DOHH2 (cell line): ENCODE data around the gene ADAMTS13.

Experiments
- H3F3A ChIP-seq: fragments of 200-600 bp; sonication (generic), shearing (Covaris generic); 2 replicates; pipeline ENCODE4 v1.6.0; 2016; ENCODE audit warnings: antibody characterized with exemption, mild to moderate bottlenecking; ENCODE audit not compliant: control insufficient read depth, insufficient read depth
- H3K27ac ChIP-seq: fragments of 200-600 bp; sonication (generic); 2 replicates; pipeline ENCODE4 v1.5.1; 2014; ENCODE audit warnings: low read depth, mild to moderate bottlenecking, low read length, moderate library complexity
- H3K27me3 ChIP-seq: fragments of 200-600 bp; sonication (generic); 2 replicates; pipeline ENCODE4 v1.6.1; 2014; ENCODE audit warnings: mild to moderate bottlenecking, low read length, mixed read lengths; ENCODE audit not compliant: control insufficient read depth
- H3K36me3 ChIP-seq: fragments of 200-600 bp; sonication (generic); 2 replicates; pipeline ENCODE4 v1.6.1; 2014; ENCODE audit warnings: mild to moderate bottlenecking, low read length, moderate library complexity, mixed read lengths; ENCODE audit not compliant: control insufficient read depth
- H3K4me1 ChIP-seq: fragments of 200-600 bp; sonication (generic); 2 replicates; pipeline ENCODE4 v1.6.1; 2014; ENCODE audit warnings: mild to moderate bottlenecking, low read length, mixed read lengths; ENCODE audit not compliant: control insufficient read depth
- H3K4me2 ChIP-seq: fragments of 200-600 bp; sonication (generic); 2 replicates; pipeline ENCODE4 v1.6.0; 2014; ENCODE audit warnings: mild to moderate bottlenecking, low read length, moderate library complexity
- H3K4me3 ChIP-seq: fragments of 200-600 bp; sonication (generic); 2 replicates; pipeline ENCODE4 v1.5.1; 2014; ENCODE audit warnings: mild to moderate bottlenecking, low read length, mixed read lengths
- H3K79me2 ChIP-seq: fragments of 200-600 bp; sonication (generic); 2 replicates; pipeline ENCODE4 v1.6.1; 2014; ENCODE audit warnings: mild to moderate bottlenecking, low read length, mixed read lengths; ENCODE audit not compliant: control insufficient read depth
- H3K9me2 ChIP-seq: fragments of 200-600 bp; sonication (generic); replicated peaks from 2 replicates; pipeline ENCODE4 v1.6.1; 2014; ENCODE audit warnings: mild to moderate bottlenecking, low read length, mixed read lengths; ENCODE audit not compliant: control insufficient read depth
- H3K9me3 ChIP-seq: fragments of 200-600 bp; sonication (generic); 2 replicates; pipeline ENCODE4 v1.6.1; 2014; ENCODE audit warnings: antibody characterized with exemption, low read length, mixed read lengths; ENCODE audit not compliant: control insufficient read depth, insufficient read depth
- H4K20me1 ChIP-seq: fragments of 200-600 bp; sonication (generic); 2 replicates; pipeline ENCODE4 v1.6.0; 2014; ENCODE audit warnings: low read depth, mild to moderate bottlenecking, antibody characterized with exemption, low read length, moderate library complexity; ENCODE audit not compliant: control insufficient read depth, insufficient read depth
- EZH2phosphoT487 ChIP-seq: fragments of 200-600 bp; sonication (generic); IDR thresholded peaks from 2 replicates; pipeline ENCODE4 v1.6.1; 2017; ENCODE audit warnings: borderline replicate concordance, mild to moderate bottlenecking, antibody characterized with exemption, low read length, moderate library complexity, mixed read lengths
- TF ChIP-seq, protein P1 (sequence below): fragments of 200-600 bp; sonication (generic); IDR thresholded peaks from one replicate; pipeline ENCODE4 v1.5.1; 2014; ENCODE audit warnings: antibody characterized with exemption, mild to moderate bottlenecking, low read depth, low read length; ENCODE audit not compliant: poor library complexity, severe bottlenecking

ADAMTS13 gene

DNA sequence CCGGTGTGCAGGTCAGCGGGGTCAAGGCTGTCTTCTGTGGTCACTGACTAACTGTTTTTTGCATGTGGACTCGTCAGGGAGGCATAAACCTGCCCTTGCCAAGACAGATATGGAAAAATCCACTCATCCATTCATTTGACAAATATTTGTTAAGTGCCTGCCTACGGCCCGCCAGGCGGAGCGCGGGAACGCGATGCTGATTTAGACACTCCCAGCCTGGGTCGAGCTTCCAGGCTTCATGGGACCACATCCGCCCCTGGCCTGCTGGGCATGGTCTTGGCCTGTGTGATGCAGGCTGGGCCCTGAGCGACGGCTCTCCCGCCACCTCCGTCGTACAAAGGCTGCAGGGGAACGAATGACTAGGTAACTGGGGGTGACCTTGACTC lies 84.5 kb downstream of the ADAMTS13 start:
- Histone ChIP-seq H3K4me3 (no peak overlapping the region), H3K9me2 (no peaks in the 10 kb centered on the region), H3K27ac (no peak overlapping the region), H3K4me2 (no peak overlapping the region), H3K4me1 (no peaks in the 10 kb centered on the region), H3K36me3 (no peaks in the 10 kb centered on the region), H3K79me2 (no peaks in the 10 kb centered on the region), H4K20me1 (no peaks in the 10 kb centered on the region), H3K9me3 (peaks cover 9% of the 10 kb centered on the region), H3F3A (no peaks in the 10 kb centered on the region), H3K27me3 (0 out of 2 replicates have a peak, but pooled peaks cover 5% of the 10 kb centered on the region)
- no peak for TF ChIP-seq EZH2phosphoT487
- TF ChIP-seq, protein P1, sequence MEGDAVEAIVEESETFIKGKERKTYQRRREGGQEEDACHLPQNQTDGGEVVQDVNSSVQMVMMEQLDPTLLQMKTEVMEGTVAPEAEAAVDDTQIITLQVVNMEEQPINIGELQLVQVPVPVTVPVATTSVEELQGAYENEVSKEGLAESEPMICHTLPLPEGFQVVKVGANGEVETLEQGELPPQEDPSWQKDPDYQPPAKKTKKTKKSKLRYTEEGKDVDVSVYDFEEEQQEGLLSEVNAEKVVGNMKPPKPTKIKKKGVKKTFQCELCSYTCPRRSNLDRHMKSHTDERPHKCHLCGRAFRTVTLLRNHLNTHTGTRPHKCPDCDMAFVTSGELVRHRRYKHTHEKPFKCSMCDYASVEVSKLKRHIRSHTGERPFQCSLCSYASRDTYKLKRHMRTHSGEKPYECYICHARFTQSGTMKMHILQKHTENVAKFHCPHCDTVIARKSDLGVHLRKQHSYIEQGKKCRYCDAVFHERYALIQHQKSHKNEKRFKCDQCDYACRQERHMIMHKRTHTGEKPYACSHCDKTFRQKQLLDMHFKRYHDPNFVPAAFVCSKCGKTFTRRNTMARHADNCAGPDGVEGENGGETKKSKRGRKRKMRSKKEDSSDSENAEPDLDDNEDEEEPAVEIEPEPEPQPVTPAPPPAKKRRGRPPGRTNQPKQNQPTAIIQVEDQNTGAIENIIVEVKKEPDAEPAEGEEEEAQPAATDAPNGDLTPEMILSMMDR: no peak

DNA sequence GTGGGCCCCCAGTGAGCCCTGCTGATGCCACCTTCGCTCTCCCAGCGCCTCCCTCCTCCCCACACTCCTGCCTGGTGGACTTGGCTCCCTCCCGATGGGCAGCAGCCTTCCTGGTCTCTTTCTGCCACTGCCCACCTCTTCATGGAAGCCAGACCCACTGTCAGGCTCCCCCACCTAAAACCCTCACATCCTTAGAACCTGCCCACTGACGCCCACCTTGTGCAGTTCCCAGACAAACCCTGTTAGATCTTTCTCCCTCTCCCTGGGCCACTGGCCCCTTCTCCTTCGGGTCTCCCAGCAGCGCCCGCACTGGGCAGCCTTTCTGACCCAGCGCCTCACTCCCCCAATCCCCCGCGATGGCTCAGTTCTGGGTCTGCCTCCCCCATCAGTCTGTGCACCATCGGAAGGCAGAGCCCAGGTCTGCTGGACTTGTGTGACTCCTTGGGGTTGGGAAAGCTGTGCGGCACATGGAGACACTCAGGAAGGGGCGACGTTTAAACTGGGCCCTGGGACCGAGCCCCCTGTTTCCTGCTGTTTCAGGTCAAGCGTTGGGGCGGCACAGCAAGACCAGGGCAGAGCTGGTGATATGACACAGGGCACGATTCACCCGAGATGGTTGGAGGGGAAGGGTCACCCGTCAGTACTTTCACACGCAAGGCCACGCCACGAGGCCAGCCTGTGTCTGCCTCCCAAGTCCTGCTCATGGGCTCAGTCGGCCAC lies 85.2 kb downstream of the ADAMTS13 start:
- no peaks in the 10 kb centered on the region for H3K36me3 ChIP-seq
- H3K27me3 ChIP-seq: 0 out of 2 replicates have a peak, but pooled peaks cover 1% of the 10 kb centered on the region
- H3K4me3 ChIP-seq: no peak overlapping the region
- H3K4me2 ChIP-seq: no peak overlapping the region
- no peak overlapping the region for H3K27ac ChIP-seq
- H3F3A ChIP-seq: 0 out of 2 replicates have a peak, but pooled peaks cover 5% of the 10 kb centered on the region
- H4K20me1 ChIP-seq: no peaks in the 10 kb centered on the region
- peaks cover 11% of the 10 kb centered on the region for H3K9me3 ChIP-seq
- no peaks in the 10 kb centered on the region for H3K4me1 ChIP-seq
- H3K79me2 ChIP-seq: no peaks in the 10 kb centered on the region
- H3K9me2 ChIP-seq: no peaks in the 10 kb centered on the region
- no peak for TF ChIP-seq EZH2phosphoT487
- TF ChIP-seq, protein P1: no peak

DNA sequence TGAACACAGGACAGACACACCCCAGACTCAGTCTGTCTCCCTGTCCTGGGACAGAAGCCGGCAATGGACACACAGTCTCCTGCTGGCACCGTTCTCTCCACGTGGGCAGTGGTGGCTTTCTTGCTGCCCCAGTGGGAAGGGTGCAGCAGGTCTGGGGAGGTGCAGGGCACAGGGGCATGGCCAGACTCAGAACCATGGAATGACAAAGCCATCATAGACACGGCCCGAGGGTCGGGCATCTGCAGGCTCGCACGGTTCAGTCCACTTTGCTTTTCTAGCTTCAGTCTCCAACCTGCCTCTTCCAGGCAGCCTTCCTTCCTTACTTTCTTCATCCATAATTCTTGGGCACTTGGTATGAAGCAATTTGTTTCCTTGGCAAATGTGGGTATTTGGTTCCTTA lies 85.9 kb downstream of the ADAMTS13 start:
- Histone ChIP-seq H3K9me3 (peaks cover 12% of the 10 kb centered on the region; the same call in 1 of the 2 replicates), H3K9me2 (no peaks in the 10 kb centered on the region), H3K4me1 (no peaks in the 10 kb centered on the region), H3K79me2 (no peaks in the 10 kb centered on the region), H3F3A (0 out of 2 replicates have a peak, but pooled peaks cover 5% of the 10 kb centered on the region), H3K36me3 (no peaks in the 10 kb centered on the region), H3K4me2 (no peak overlapping the region), H4K20me1 (no peaks in the 10 kb centered on the region), H3K27me3 (no peaks in the 10 kb centered on the region), H3K27ac (no peak overlapping the region), H3K4me3 (no peak overlapping the region)
- TF ChIP-seq, protein P1: no peak
- no peak for TF ChIP-seq EZH2phosphoT487
